GM12874 (cell line): Measurements from ENCODE around the gene LDLRAD2.

ENCODE experiments used
- TF ChIP-seq, protein P1 (sequence below): IDR thresholded peaks from 2 replicates; pipeline ENCODE4 v1.5.1; 2011; ENCODE audit warnings: low read depth, mild to moderate bottlenecking, control low read depth, low read length, moderate library complexity; ENCODE audit not compliant: insufficient read depth

LDLRAD2 gene

DNA sequence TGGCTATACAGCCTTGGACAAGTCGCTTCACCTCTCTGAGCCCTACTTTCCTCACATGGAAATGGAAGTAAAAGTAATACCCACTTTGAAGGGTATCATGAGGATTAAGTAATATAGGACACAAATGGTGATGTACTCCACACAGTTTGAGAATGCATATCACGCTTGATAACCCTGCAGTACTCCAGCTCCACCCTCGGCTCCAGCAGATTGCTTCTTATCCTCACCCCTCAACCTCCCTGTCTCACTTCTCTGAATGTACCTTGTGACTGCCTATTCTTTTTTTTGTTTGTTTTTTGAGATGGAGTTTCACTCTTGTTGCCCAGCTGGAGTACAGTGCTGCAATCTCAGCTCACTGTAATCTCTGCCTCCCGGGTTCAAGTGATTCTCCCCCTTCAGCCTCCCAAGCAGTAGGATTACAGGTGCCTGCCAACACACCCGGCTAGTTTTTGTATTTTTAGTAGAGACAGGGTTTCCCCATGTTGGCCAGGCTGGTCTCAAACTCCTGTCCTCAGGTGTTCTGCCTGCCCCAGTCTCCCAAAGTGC lies 55.5 kb downstream of the LDLRAD2 start:
- TF ChIP-seq, protein P1, sequence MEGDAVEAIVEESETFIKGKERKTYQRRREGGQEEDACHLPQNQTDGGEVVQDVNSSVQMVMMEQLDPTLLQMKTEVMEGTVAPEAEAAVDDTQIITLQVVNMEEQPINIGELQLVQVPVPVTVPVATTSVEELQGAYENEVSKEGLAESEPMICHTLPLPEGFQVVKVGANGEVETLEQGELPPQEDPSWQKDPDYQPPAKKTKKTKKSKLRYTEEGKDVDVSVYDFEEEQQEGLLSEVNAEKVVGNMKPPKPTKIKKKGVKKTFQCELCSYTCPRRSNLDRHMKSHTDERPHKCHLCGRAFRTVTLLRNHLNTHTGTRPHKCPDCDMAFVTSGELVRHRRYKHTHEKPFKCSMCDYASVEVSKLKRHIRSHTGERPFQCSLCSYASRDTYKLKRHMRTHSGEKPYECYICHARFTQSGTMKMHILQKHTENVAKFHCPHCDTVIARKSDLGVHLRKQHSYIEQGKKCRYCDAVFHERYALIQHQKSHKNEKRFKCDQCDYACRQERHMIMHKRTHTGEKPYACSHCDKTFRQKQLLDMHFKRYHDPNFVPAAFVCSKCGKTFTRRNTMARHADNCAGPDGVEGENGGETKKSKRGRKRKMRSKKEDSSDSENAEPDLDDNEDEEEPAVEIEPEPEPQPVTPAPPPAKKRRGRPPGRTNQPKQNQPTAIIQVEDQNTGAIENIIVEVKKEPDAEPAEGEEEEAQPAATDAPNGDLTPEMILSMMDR = no peak

DNA sequence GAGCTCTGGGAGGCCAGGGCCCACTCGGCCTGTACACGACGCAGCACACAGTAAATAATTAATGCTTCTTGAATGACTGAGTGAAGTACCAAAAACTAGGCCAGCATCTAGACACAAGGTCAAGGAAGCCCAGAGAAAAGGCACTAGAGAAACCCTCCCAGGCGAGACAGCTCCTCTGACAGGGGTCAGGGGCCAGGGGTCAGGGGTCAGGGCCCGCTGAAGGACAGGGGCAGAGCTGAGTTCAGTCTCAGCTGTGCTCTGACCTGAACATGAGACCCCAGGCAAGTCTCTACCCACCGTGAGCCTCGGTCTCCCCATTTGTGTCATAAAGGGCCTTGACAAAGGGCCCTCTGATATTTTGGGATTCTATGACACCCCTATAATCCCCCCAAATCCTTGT lies 56.4 kb downstream of the LDLRAD2 start:
- TF ChIP-seq, protein P1 = no peak

DNA sequence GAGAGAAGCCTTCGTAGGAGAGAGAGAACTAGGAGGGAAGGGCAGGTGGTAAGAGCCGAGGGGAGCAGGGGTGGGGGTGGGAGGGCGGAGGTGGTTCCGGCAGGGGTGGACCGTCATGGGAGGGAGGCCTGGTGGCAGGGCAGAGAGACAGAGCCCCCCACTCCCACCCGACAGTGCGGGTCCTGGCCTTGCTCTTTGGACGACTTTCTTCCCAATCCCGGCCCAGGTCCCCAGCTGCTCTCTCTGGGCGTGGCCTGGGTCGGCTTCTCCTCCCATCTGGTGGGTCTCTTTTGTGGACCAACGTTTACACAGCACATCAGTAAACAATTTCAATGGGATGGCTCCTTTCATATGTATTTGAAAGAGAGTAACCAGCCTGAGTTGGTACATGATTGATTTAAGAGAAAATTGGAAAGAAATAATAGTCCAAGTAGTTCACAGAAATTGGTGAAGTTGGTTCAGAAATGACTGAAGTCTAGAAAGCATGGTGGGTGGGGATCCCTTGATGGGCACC lies 56.9 kb downstream of the LDLRAD2 start:
- TF ChIP-seq, protein P1 = no peak

DNA sequence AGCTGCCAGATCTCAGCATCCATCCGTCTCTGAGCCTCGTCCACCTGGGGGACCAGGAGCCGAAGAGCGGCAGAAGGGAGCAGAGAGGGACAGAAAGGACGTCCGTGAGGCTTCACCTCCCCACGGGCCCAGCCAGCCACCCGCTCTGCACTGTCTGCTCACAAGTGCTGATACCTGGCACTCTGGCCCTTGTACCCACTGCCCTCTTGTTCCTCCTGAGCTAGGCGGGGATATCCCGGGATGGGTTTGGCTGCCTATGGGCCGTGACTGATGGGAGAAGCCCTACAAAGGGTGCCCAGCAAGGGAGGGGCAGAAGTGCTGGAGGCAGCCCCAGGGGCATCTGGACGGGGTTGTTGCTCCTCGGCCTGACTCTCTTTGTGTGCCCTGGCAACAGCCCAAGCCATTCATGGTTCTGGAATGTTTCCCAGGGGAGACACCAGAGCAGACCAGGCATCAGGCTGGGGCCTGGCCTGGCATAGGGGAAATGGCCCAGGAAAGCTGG lies 57.6 kb downstream of the LDLRAD2 start:
- TF ChIP-seq, protein P1 = no peak

DNA sequence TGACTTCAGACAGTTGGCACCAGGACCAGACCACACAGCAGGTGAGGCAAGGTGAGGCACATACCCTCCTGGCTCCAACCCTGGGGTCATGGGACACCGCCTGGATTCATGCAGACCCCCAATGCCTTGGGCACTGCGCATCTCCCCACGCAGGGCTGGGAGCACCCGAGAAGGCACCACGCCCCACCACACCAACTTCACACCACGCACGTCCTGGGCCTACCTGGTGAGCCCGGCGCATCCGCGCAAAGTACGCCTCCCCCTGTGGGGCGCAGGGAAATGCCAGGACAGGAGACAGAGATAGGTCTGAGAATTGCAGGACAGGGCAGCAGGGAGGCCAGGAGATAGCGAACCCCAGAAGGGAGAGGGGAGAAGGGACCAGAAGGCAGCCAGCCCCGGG lies 58.5 kb downstream of the LDLRAD2 start:
- TF ChIP-seq, protein P1 = no peak

DNA sequence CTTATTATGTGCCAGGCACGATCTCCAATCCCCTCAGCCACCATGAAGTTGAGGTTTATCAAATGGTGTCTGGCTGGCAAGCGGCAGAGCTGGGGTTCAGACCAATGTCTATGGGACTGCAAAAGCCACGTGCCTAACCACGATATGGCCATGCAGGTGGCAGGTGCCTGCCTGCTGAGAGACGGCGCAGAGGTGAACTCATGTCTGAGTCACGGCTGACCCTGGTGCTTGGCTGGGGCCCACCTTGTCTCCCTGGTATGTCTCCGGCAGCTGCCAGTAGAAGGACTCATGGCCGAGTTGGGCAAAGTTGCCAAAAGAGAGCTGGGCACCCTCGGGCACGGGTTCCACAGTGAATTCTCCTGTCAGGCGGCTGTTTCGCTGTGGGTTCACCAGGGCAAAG lies 59.9 kb downstream of the LDLRAD2 start:
- TF ChIP-seq, protein P1 = no peak

DNA sequence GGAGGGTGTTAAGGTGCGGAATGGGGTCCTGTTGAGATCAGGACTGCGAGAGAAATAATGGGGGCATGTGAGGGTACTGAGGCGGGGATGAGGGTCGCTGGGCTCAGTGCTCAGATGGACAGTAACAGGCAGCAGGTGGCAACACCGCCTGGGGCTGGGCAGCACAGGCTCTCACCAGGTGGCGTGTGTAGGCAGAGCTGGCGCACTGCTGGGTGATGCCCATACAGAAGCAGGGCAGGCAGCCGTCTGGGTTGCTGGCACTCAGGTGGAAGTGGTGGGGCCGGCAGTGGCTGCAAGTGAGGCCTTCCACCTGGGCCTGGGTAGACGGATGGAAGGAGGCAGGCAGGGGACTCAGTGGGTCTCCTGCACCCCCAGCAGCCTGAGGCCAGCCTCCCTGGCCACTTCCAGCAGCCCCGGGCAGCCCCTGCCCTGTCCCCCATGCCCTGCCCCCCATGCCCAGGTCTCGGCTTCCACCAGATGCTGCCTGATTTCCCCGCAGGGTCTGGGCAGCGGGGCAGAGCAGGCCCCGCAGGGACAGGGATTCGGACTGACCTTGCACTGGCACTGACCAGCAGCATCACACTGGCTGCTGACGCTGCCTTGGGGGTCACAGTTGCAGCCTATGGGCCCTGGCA lies 60.5 kb downstream of the LDLRAD2 start:
- TF ChIP-seq, protein P1 = no peak
